ENCODE measurements around the gene WDR45B.
"Not testable (repeated sequence)": the region's sequence is repeated elsewhere in the genome, so short reads cannot be mapped to it uniquely, and the experiment has no call there.

Gene WDR45B

DNA sequence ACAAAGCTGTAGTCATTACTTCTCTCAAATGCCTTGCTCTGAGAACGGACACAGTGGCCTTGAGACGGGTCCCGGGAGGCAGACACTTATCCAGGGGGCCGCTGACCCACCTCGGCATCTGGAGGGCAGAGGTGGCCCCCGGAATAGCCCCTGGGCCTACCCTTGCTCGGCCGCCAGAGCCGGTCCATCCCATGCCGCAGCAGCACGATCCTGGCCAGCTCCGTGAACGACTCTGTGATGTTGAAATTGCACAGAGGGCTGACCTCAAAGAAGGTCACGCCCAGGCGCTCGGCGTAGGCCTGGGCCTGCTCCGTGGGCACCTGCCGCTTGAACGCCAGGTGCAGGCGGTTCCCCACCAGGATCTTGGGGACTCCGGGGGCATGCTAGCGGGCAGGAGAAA lies 10.1 kb upstream of the WDR45B start:
- Histone ChIP-seq H3K27me3 (ENCODE audit: insufficient read depth, low read depth, severe bottlenecking) (no peaks in the 10 kb centered on the region), H3K27ac (no peak overlapping the region), H3K9me3 (ENCODE audit: severe bottlenecking) (peaks cover 9% of the 10 kb centered on the region), H3K36me3 (peaks cover 32% of the 10 kb centered on the region), H3K4me3 (ENCODE audit: low read depth, low read length) (no peak overlapping the region)
- TF ChIP-seq, protein P1, sequence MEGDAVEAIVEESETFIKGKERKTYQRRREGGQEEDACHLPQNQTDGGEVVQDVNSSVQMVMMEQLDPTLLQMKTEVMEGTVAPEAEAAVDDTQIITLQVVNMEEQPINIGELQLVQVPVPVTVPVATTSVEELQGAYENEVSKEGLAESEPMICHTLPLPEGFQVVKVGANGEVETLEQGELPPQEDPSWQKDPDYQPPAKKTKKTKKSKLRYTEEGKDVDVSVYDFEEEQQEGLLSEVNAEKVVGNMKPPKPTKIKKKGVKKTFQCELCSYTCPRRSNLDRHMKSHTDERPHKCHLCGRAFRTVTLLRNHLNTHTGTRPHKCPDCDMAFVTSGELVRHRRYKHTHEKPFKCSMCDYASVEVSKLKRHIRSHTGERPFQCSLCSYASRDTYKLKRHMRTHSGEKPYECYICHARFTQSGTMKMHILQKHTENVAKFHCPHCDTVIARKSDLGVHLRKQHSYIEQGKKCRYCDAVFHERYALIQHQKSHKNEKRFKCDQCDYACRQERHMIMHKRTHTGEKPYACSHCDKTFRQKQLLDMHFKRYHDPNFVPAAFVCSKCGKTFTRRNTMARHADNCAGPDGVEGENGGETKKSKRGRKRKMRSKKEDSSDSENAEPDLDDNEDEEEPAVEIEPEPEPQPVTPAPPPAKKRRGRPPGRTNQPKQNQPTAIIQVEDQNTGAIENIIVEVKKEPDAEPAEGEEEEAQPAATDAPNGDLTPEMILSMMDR (IDR thresholded peaks at IDR 0.05; ENCODE audit: low read depth, low read length): no peak
- no peak for DNase-seq

DNA sequence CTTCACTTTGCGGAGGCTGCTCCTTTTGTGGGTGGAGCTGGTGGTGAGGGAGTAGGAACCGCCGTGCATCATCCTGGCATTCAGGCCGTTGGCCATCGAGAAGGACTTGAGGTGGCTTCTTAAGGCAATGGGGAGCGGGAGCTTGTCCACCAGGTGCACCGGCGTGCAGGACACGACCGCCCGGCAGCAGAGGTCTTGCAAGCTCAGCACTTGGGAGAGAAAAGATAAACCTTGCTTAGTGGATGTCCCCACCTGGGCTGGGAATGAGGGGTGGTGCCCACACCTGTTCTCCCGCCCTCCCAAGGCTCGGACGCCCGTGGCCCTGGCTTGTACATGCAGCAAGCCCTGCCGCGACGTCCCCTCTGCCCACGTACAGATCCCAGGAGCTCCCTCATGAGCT lies 9.7 kb upstream of the WDR45B start:
- Histone ChIP-seq H3K4me3 (ENCODE audit: low read depth, low read length) (no peak overlapping the region), H3K27ac (no peak overlapping the region), H3K27me3 (ENCODE audit: insufficient read depth, low read depth, severe bottlenecking) (no peaks in the 10 kb centered on the region), H3K36me3 (peaks cover 32% of the 10 kb centered on the region), H3K9me3 (ENCODE audit: severe bottlenecking) (peaks cover 9% of the 10 kb centered on the region)
- TF ChIP-seq, protein P1 (IDR thresholded peaks at IDR 0.05; ENCODE audit: low read depth, low read length): no peak
- DNase-seq: no peak

DNA sequence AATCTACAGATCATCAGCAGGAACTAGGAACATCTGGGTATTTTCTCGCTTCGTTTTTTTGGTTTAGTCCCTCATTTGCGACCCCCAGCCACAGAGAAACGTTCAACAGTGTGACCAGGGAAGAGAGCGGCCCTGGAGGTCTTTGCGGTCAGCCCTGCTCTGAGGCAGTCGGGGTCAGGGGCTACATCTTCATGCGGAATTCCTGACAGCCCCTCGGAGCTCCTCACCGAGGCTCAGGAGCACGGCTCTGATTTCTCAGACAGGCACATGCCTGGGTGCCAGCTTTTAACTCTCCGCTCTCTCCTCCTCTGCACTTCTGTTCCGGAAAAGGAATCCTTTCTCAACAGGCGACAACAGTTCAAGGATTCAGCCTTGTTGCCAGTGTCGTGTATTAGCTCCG lies 8.0 kb upstream of the WDR45B start:
- no peak overlapping the region for H3K27ac ChIP-seq
- H3K36me3 ChIP-seq: peaks cover 30% of the 10 kb centered on the region
- TF ChIP-seq, protein P1 (IDR thresholded peaks at IDR 0.05; ENCODE audit: low read depth, low read length): no peak
- no peaks in the 10 kb centered on the region for H3K27me3 ChIP-seq (ENCODE audit: insufficient read depth, low read depth, severe bottlenecking)
- DNase-seq: no peak
- H3K9me3 ChIP-seq (ENCODE audit: severe bottlenecking): peaks cover 9% of the 10 kb centered on the region
- H3K4me3 ChIP-seq (ENCODE audit: low read depth, low read length): no peak overlapping the region

DNA sequence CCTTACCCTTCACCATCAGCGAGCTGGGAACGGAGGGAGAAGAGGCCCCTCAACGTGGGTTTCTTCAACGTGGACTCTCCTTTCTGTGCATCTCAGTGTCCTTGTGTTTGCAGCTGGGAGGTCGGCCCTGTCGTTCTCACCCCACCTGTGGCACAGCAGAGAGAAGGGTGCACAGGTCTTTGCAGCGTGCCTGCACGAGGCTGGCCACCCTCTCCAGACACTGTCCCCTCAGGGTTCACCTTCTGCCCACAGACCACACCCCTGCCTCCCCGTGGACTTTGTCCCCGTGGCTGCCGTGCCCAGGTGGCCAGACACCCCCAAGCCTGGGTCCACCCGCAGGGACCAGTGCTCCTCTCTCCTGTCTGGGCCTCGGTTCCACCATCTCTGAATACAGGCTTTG lies 7.3 kb upstream of the WDR45B start:
- TF ChIP-seq, protein P1 (IDR thresholded peaks at IDR 0.05; ENCODE audit: low read depth, low read length): no peak
- H3K4me3 ChIP-seq (ENCODE audit: low read depth, low read length): no peak overlapping the region

DNA sequence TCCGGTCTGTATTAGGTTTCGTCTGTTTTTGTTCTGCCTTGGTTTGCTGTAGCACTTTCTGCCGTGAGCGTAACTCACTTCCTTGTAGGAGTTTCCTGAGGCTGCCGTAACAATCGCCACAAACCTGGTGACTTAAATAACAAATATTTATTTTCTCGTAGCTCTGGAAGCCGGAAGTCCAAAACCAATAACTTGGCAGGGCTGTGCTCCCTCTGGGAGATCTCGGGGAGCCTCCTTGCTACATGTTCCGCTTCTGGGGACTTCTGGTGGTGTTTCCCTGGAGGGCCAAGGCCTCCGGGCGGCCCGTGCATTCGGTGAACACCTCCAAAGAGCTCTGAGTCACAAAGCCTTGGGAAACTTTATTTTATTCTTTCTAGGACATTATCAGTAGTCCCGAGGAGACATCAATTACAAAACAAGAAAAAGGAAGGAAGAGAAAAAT lies 6.8 kb upstream of the WDR45B start:
- H3K4me3 ChIP-seq (ENCODE audit: low read depth, low read length): no peak overlapping the region
- peaks cover 21% of the 10 kb centered on the region for H3K36me3 ChIP-seq
- no peak overlapping the region for H3K27ac ChIP-seq
- H3K27me3 ChIP-seq (ENCODE audit: insufficient read depth, low read depth, severe bottlenecking): no peaks in the 10 kb centered on the region
- H3K9me3 ChIP-seq (ENCODE audit: severe bottlenecking): no peaks in the 10 kb centered on the region
- TF ChIP-seq, protein P1 (IDR thresholded peaks at IDR 0.05; ENCODE audit: low read depth, low read length): no peak
- no peak for DNase-seq

More for the DNA sequence above, 7.3 kb upstream of the WDR45B start:
- peaks cover 22% of the 10 kb centered on the region for H3K36me3 ChIP-seq
- H3K9me3 ChIP-seq (ENCODE audit: severe bottlenecking): peaks cover 4% of the 10 kb centered on the region
- no peak for DNase-seq
- no peak overlapping the region for H3K27ac ChIP-seq
- H3K27me3 ChIP-seq (ENCODE audit: insufficient read depth, low read depth, severe bottlenecking): no peaks in the 10 kb centered on the region

DNA sequence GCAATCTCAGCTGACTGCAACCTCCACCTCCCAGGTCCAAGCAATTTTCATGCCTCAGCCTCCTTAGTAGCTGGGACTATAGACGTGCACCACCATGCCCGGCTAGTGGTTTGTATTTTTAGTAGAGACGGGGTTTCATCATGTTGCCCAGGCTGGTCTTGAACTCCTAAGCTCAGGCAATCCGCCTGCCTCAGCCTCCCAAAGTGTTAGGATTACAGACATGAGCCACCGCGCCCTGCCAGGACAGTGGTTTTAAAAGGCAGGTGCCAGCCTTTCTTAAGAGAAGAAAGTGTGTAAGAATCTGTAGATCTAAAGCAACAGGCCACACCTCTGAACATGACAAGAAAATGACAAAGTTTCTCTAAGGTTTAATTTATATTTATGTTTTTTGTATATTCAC lies 6.4 kb upstream of the WDR45B start:
- not testable (repeated sequence) for H3K9me3 ChIP-seq (ENCODE audit: severe bottlenecking); H3K4me3 ChIP-seq (ENCODE audit: low read depth, low read length); H3K27me3 ChIP-seq (ENCODE audit: insufficient read depth, low read depth, severe bottlenecking); H3K27ac ChIP-seq; DNase-seq
- H3K36me3 ChIP-seq: peaks cover 21% of the 10 kb centered on the region
